OCI-M1 (cell line): ENCODE results near the gene FA2H.
A peak's percentile ranks its signal among the peaks of the same experiment; 100 is the strongest.
"Not testable (repeated sequence)": the region's sequence is repeated elsewhere in the genome, so short reads cannot be mapped to it uniquely, and the experiment has no call there.

Experiments
- DNase-seq: peaks from one replicate; lab custom pipeline; 2025; lab: John Stamatoyannopoulos, UW

FA2H gene

DNA sequence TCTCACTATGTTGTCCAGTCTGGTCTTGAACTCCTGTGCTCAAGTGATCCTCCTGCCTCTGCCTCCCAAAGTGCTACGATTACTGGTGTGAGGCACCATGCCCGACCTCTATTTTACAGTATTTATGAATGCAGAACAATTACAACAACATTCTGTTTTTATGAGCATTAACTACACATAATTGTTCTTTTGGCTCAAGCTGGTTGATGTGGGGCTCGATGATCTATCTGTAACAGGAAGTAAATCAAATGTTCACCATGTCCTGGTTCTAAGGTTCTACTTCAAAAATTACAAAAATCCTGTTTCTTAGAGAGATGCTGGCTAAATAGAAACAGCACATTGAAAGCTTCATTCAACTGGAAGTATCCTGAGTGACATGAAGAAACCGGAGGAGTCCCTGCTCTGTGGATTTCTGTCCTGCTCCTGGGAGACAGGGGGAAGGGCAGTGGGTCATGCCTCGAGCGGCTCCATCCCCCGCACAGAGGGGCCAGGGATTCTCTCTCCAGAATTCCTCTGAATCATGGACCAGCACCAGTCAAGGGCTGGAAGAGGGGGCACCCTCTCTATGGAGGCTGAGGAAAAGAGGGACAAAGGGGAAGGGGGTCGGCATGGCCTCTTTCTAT is 31.5 kb downstream of the FA2H start:
- no peak for DNase-seq

DNA sequence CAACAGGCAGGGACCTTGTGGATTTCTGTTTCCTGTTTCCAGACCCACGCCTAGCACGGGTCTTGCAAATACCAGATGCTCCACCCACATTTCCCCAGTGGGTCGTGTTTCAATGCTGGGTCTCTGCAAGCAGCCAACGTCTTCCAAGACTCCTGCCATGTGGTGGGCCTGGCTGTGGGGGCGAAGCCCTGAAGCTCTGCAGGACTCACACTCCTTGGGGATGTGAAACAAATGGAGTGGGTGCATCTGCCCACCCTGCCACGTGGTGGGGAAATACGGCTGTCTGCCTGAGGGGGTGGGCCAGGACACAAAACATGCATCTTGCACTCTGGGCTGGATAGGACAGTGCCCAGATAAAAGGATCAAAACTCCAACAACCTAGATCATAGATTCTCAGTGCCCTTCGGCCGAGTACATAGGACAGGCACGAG is 32.6 kb downstream of the FA2H start:
- no peak for DNase-seq

DNA sequence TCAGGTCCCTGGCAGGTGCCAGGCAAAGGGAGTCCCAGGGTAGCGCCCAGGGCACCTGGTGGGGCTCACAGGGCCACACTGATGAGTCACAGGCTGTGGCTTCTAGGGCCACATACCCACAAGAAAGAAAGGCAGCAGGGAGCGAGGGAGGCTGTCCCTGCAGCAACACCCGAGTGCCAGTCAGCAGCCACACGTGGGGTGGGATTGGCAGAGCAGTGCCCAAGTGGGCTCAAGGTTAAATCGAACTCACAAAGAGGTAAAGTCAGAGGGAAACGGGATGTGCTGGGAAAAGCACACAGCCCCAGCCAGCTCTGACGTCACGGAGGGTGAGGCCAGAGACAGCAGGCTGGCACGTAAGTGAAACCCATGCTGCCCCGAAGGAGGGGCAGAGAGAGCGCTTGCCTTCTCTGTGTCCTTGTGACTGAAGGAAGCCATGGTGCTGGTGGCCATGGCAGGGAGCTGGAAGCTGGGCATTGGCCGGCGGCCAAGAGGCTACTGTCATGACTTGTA is 33.8 kb downstream of the FA2H start:
- DNase-seq = no peak

DNA sequence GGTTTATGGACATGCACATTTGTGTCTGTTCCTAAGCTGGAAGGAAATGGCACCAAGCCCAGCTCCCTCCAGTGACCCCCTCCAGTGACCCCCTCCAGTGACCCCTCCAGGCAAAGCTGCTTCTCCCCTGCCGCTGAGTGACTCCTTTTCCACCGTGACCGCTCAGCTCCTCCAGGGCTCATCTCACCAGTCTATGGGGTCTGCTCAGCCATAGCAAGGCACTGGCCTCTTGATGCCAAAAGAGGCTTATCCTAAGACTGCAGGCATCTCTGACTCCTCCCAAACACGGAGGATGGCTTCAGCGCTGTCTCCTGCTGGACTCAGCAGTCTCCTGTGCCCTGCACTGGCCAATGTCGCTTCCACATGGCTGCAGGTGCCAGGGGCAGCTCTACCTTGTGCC is 35.3 kb downstream of the FA2H start:
- no peak for DNase-seq

DNA sequence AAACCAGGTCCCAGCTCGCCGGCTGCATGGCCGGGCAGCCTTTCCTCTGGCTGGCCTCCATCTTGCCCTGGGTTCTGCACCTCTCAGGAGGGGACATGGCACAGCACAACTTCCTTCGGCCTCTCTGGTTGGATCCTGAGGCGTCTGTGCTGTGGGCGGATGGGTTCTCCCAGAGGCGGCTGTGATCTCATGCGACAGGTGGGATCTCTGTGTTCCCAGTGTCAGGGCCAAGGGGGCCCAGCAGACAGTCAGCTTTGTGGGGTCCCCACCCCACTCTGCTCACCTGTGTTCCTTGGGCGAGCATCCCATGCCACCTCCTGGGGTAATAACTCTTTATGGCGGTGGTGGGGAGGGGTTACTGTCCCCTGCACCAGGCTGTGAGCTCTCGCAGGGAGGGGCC is 35.8 kb downstream of the FA2H start:
- DNase-seq = no peak

DNA sequence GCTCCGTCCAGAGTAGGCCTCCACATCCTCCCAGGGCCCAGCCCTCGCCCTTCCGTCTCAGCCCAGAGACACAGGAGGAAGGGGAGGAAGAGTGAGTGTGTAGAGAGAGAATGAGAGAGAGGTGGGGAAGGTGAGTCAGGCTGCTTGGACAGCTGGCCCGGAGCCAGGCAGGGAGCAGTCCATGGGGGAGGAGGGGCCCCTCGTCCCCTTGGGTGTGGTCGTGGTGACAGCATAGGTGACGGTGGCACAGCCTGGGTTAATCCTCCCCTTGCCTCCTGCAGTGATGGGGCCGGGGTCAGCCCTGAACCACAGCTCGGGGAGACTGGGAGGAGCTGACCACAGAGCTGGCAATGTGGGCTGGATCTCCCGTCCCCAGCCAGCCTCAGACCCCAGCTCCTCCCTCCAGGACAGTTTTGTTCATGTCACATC is 36.5 kb downstream of the FA2H start:
- peak; percentile 53 for DNase-seq

DNA sequence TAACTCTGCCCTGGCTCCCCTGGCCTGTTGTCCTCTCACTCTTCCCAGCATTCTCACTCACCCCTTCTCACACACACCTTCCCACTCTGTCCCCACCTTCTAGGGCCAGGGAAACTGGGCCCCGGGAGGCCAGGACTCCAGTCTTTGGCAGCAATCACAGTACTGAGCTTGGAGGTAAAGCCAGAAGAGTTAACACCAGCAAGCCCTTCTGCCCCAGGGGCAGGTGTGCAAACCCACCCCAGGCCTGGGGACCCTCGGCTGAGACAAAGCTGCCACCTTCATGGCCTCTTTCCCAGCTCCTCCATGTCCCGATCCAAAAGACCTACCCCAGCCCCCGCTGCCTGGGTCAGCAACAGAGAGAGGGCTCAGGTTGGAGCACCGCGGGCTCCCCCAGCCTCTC is 37.1 kb downstream of the FA2H start:
- no peak for DNase-seq

DNA sequence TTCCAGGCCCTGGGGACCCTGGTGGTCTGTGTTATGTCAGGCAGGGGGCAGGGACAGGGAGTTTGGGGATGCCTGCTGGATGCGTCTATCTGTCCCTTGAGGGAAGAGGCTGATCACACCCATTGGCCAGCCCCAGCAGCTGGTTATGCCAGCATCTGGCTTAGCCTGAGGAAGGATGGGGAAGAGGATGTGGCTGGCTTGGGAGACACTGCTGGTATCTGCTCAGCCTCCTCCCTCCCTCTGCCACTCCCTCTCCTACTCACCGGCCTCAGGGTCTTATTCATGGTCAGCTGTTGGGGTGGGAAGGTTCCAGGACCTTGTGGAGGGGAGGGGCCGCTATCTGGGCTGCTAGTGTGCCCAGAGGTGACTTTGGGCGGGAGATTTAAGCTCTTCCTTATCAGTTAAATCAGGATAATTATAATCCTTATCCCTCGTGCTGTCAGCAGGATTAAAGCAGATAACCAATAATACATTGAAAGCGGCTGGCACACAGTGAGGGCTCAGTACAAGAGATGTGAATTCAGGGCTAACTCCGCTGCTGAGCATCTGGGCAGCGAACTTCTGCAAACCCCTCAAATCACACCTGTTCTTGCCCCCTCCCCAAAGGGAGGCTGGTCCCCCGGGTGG is 38.0 kb downstream of the FA2H start:
- no peak for DNase-seq

DNA sequence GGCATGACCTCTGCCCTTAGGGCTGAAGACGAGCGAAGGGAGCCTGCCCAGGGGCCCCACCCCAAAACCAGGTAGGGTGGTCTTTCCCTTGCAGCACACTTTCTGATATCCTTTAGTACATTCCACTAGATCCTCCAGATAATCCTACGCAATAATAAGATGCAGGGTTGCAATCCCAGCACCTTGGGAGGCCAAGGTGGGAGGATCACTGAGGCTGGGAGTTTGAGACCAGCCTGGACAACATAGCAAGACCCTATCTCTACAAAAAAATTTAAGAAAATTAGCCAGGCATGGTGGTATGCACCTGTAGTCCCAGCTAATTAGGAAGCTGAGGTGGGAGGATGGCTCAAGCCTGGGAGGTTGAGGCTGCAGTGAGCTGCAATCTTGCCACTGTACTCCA is 39.1 kb downstream of the FA2H start:
- DNase-seq = no peak

DNA sequence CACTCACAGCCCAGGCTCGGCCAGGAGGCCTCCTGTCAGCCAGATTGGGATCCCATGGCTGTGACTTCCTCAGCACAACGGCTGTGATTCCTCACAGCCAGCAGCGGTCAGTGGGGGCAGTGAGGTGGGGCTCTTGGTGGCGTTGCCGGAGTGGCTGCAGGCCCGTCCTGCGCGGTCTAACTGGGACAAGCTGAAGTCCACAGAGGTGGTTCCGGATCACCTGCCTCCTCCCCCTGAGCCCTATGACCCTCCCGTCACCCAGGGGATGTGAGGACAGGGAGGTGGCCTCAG is 39.5 kb downstream of the FA2H start:
- DNase-seq = no peak

DNA sequence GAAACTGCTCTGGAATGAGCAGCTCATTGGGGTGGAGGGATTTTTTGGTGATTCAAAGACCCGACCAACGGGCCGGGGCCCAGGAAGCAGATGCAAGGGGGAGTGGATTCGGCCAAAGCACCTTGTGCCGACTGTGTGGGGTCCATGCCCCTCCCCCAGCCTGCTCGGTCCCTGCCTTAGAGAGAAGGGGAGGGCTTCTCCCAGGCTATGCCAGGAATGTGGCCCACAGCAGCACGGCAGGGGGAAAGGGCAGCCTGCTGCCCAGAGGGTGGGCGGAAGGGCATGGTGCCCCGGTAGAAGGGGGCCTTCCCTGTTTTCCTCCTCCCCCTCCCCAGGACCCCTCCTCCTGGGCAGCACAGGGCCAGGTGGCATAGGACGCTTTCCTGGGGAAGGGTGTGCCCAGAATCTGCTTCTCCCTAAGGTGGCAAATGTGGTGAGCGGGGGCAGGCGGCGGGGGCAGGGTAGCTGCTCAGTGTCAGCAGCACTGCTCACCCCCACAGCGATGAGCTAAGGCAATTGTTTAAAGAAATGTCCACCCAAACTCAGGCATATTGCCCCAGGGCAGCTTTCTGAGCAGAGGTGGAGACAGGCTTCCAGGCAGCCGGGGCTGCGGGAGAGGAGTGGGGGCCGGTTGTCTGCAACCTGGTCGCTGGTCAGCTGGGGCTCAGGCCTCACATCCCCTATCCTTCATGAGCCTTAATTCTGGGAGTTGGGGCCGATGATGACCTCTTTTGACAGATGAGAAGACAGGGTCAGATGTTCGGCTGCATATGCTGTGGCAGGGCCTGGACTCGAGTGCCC is 40.1 kb downstream of the FA2H start:
- no peak for DNase-seq

DNA sequence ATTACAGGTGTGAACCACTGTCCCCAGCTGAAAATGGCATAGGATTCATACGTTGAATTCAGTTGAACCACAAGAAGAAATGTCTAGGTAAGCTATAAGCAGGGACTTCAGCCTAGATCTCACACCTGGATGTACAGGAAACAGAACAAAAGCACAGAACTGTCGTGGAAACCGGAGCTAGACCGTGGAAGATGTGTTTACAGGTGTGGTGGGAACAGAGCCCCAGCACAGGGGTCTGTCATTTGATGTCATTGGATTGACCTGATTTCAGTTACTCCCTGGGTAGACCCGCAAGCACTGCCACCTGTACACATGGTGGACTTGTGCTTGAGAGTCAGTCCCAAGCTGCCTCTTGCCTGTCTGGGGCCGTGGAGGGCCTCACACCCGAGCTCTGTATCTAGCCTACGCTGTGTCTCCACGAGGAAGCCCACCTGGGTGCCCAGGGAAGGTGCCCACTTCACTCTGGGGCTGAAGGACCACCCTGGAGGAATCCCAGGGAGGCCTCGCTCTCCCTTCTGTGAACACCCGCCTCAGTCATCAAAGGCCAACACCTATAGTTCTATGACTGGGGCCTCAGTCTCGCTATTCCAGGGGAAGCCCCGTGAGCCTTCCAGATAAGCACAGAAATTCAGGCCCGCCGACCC is 41.8 kb downstream of the FA2H start:
- DNase-seq = no peak

DNA sequence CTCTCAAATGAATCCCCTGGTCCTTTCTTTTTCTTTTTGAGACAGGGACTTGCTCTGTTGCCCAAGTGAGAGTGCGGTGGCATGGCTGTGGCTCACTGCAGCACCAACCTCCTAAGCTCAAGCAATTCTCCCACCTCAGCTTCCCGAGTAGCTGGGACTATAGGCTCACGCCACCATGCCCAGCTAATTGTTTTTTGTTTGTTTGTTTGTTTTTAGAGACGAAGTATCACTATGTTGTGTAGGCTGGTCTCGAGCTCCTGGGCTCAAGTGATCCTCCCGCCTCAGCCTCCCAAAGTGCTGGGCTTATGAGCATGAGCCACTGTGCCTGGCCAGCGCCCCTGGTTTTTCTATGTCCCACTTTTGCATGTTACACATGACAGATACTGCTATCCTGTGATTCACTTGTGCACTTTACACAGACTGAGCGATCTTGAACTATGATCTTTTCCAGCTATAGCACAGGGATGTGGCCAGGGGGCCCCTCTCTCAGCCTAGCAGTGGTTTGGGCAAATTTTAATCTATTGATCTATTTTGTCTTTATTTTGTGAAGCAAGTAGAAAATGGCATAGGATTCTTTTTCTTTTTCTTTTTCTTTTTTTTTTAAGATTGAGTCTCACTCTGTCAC is 42.7 kb downstream of the FA2H start:
- no peak for DNase-seq

DNA sequence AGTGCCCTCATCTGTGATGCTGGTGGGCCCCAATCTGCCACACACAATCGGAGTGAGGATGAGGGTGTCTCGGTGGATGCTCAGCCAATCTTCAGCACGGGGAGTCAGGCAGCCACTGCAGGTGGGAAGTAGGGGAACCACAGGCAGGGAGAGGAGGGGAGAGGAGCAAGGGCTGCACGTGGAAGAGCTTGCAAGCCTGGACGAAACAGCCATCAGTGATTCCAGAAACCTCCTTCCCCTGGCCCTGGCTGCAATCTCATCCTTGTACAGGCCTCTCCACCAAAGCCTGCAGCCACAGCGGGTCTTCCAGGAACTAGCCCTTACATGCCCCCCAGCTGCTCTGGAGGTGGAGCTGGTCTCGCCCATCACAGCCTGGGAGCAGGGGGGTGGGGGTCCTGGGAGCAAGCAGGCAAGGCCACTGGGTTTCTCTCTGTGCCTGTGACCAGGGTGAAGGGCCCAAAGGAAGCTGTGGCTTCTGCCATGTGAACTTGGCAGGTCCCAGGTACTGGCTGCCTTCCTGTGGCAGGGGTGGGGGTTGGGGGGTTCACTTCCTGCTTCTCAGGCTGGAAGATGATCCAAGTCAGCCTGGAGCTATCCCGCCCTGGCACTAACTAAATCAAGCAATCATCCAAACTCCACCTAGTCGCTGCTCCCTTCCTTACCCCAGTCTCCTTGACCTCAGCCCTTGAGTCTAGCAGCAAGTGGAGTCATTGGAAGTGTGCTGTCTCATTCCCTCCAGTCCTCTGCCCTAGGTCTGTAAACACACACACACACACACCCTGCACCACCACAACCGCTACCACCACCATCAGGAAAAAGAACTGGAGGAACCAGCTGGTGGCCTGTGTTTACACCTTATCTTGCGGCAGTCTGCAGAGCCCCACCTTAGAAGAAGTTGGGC is 44.6 kb downstream of the FA2H start:
- DNase-seq = no peak

DNA sequence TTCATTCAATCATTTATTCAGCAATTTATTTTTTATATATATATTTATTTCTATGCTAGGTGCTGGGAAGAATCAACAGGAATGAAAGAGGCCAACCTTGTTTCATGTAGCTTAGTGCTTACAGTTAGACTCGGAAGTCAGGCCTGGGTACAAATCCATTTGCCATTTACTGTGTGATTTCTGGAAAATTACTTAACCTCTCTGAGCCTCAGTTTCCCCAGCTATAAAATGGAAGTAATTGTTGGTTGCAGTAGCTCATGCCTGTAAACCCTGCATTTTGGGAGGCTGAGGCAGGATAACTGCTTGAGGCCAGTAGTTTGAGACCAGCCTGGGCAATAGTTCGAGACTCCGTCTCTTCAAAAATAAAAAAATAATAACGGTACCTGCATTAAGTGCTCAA is 46.7 kb downstream of the FA2H start:
- DNase-seq = no peak

DNA sequence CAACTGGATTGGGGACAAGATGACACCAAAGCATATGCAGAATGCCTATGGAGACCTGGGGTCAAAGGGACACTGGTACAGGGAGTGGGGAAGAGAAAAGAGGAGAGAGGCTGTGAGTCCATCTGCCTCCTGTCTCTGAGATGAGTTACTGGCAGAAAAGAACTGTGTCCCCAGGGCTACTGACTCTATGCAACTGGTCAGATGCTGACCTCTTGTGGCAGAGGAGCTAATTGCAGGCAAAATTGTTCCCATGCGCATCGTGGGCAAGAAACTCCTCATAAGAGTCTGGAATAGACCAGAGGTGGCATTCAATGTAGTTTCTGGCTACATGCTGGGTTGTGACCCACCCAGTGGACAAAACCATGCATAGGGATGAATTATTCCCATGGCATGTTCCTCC is 47.9 kb downstream of the FA2H start:
- peak; percentile 57 for DNase-seq

DNA sequence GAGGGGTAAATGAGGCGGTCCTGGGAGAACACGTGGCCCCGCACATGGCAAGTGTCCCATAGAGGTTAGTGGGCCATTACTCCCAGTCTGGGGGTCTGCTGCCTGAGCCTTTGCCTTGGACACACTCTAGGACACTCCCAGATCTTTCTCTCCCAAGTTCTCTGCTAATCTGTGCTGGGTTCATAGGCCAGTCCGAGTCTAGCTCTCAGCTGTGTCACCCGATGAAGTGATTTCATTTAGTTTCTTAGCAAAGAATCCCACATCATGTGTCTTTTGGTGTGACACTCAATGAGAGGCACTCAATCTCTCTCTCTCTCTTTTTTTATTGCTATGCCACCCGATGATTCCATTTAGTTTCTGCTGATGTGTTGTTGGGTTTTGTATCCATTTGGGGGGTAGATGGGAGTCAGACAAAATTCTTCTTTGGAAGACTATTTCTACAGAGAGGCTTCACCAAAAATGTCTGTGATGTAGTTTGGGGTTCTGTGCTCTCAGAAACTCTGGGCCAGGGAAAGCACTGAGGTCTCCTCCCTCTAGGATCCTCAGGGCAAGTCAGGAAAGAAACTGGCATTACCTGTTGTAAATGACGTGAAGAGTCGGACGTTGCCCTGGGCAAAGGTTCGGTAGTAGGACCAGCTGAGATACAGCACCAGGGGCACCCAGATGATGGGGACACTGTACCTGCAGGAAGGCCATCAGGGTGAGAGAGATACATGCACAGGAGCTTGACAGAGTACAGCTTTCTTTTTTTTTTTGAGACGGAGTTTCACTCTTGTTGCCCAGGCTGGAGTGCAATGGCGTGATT is 48.8 kb downstream of the FA2H start:
- no peak for DNase-seq

DNA sequence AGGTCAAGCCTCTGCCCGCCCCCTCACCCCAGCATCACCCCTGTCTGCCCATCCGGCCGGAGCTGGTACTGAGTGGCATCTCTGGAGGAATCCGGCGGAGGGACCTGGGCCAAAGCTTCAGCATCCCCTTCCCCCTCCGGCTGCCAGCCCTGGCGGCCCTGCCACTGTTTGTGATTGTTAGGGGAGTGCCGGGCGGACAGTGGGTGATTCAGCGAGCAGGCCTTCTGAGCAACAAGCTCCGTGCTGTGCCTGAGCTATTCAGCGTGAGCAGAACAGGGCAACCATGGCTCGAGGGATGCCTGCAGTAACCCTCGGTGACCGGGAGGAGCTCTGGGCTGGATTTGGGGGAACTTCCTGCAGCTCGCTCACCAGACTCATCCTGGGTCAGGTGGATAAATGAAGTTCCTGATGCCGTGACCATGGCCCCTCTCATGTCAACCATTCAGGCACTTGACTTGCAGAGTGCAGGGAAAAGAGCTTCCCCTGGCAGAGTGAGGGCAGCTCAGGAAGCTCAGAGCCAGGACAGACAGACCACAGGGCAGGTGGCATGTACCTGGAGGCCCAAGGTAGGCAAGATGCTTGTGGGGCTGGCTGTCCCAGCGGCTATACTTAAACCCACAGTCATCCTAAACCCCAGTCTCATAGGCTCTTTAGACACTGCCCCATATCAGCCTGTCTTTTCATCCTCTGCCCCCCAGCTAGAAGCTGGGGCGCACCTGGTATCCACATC is 49.6 kb downstream of the FA2H start:
- DNase-seq = no peak

DNA sequence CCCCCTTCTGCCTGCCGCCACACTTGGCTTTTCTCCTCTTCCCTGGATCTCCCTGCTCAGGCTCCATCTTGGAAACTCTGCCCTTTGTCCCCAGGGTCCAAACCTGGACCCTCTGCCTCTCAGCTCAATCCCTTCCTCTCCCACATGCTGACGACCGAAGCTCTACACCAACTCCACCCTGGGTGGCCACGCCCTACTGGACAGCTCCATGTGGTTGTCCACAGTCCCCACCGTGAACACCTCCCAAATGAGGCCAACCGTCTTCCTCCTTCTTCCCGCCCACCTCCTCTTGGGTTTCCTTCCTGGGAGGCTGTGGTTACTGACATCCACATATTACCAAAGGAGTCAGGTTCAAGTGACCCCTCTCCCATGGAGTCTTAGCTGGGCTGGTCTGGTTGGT is 51.4 kb downstream of the FA2H start:
- DNase-seq = no peak

DNA sequence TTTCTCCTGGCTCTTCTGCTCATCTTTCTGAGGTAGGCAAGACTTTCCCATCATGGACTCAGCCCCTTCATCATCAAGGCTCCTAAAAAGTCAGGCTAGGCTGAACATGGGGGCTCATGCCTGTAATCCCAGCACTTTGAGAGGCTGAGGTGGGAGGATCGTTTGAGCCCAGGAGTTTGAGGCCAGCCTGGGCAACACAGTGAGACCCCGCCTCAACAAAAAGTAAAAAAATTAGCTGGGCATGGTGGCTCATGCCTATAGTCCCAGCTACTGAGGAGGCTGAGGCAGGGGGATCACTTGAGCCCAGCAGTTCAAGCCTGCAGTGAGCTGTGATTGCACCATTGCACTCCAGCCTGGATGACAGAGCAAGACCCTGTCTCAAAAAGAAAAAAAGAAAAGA is 52.5 kb downstream of the FA2H start:
- not testable (repeated sequence) for DNase-seq
